ENCODE results near the gene POLA1.

The POLA1 gene

GRCh38 chrX:24920769-24921168 lies 227.1 kb downstream of the POLA1 start:
- TF ChIP-seq EZH2phosphoT487 (IDR thresholded peaks at IDR 0.05; ENCODE audit: low read depth) (no peak), CTCF (IDR thresholded peaks at IDR 0.05; ENCODE audit: low read depth, low read length) (no peak)
- peak overlapping the region; percentile 25 for H3K4me2 ChIP-seq (ENCODE audit: low read length)
- H3K36me3 ChIP-seq (replicated peaks; ENCODE audit: low read depth, low read length), result peaks cover 3% of the 10 kb centered on the region
- H3K27ac ChIP-seq (ENCODE audit: low read length), result no peak overlapping the region
- no peaks in the 10 kb centered on the region for H3K9me3 ChIP-seq (ENCODE audit: insufficient read depth, low read length)
- H3K27me3 ChIP-seq (ENCODE audit: low read depth, low read length), result no peaks in the 10 kb centered on the region
- H3K79me2 ChIP-seq (ENCODE audit: low read length), result no peaks in the 10 kb centered on the region
- H3K4me1 ChIP-seq (ENCODE audit: low read length), result peaks cover 15% of the 10 kb centered on the region
- peaks cover 12% of the 10 kb centered on the region; the same call in 1 of the 2 replicates for H4K20me1 ChIP-seq (ENCODE audit: insufficient read depth, low read length)
- no peak overlapping the region for H3K4me3 ChIP-seq (ENCODE audit: low read length)
- no peak overlapping the region for H3K9ac ChIP-seq (ENCODE audit: low read length)
- no peak overlapping the region for H2AFZ ChIP-seq (ENCODE audit: low read depth, low read length)

- H4K20me1 ChIP-seq (ENCODE audit: insufficient read depth, low read length), result peaks cover 9% of the 10 kb centered on the region; the same call in 1 of the 2 replicates
- H3K4me1 ChIP-seq (ENCODE audit: low read length), result peaks cover 11% of the 10 kb centered on the region
- peaks cover 2% of the 10 kb centered on the region for H3K36me3 ChIP-seq (replicated peaks; ENCODE audit: low read depth, low read length)
- no peak overlapping the region for H3K27ac ChIP-seq (ENCODE audit: low read length)
- no peaks in the 10 kb centered on the region for H3K9me3 ChIP-seq (ENCODE audit: insufficient read depth, low read length)
- H3K4me3 ChIP-seq (ENCODE audit: low read length), result no peak overlapping the region
- H3K4me2 ChIP-seq (ENCODE audit: low read length), result no peak overlapping the region
- H2AFZ ChIP-seq (ENCODE audit: low read depth, low read length), result no peak overlapping the region
- TF ChIP-seq EZH2phosphoT487 (IDR thresholded peaks at IDR 0.05; ENCODE audit: low read depth) (no peak), CTCF (IDR thresholded peaks at IDR 0.05; ENCODE audit: low read depth, low read length) (no peak)
- H3K79me2 ChIP-seq (ENCODE audit: low read length), result no peaks in the 10 kb centered on the region
- H3K27me3 ChIP-seq (ENCODE audit: low read depth, low read length), result no peaks in the 10 kb centered on the region
- no peak overlapping the region for H3K9ac ChIP-seq (ENCODE audit: low read length)
Observed at GRCh38 chrX:24925430-24925829, 231.7 kb downstream of the POLA1 start.

GRCh38 chrX:24927372-24927771 lies 233.7 kb downstream of the POLA1 start:
- TF ChIP-seq EZH2phosphoT487 (IDR thresholded peaks at IDR 0.05; ENCODE audit: low read depth) (no peak), CTCF (IDR thresholded peaks at IDR 0.05; ENCODE audit: low read depth, low read length) (no peak)
- Histone ChIP-seq H3K36me3 (replicated peaks; ENCODE audit: low read depth, low read length) (peaks cover 2% of the 10 kb centered on the region), H2AFZ (ENCODE audit: low read depth, low read length) (no peak overlapping the region)

GRCh38 chrX:24928114-24928513 lies 234.4 kb downstream of the POLA1 start:
- Histone ChIP-seq H3K27me3 (ENCODE audit: low read depth, low read length) (no peaks in the 10 kb centered on the region), H3K4me2 (ENCODE audit: low read length) (no peak overlapping the region), H2AFZ (ENCODE audit: low read depth, low read length) (no peak overlapping the region)

More at GRCh38 chrX:24927372-24927771, 233.7 kb downstream of the POLA1 start:
- Histone ChIP-seq H3K79me2 (ENCODE audit: low read length) (no peaks in the 10 kb centered on the region), H3K27ac (ENCODE audit: low read length) (no peak overlapping the region), H3K4me2 (ENCODE audit: low read length) (no peak overlapping the region), H4K20me1 (ENCODE audit: insufficient read depth, low read length) (no peaks in the 10 kb centered on the region), H3K4me1 (ENCODE audit: low read length) (no peaks in the 10 kb centered on the region), H3K4me3 (ENCODE audit: low read length) (no peak overlapping the region), H3K9ac (ENCODE audit: low read length) (no peak overlapping the region), H3K9me3 (ENCODE audit: insufficient read depth, low read length) (no peaks in the 10 kb centered on the region), H3K27me3 (ENCODE audit: low read depth, low read length) (no peaks in the 10 kb centered on the region)

More at GRCh38 chrX:24928114-24928513, 234.4 kb downstream of the POLA1 start:
- no peak overlapping the region for H3K27ac ChIP-seq (ENCODE audit: low read length)
- no peaks in the 10 kb centered on the region for H4K20me1 ChIP-seq (ENCODE audit: insufficient read depth, low read length)
- H3K79me2 ChIP-seq (ENCODE audit: low read length), result no peaks in the 10 kb centered on the region
- H3K4me3 ChIP-seq (ENCODE audit: low read length), result no peak overlapping the region
- H3K36me3 ChIP-seq (replicated peaks; ENCODE audit: low read depth, low read length), result peaks cover 2% of the 10 kb centered on the region
- no peaks in the 10 kb centered on the region for H3K9me3 ChIP-seq (ENCODE audit: insufficient read depth, low read length)
- TF ChIP-seq EZH2phosphoT487 (IDR thresholded peaks at IDR 0.05; ENCODE audit: low read depth) (no peak), CTCF (IDR thresholded peaks at IDR 0.05; ENCODE audit: low read depth, low read length) (no peak)
- no peaks in the 10 kb centered on the region for H3K4me1 ChIP-seq (ENCODE audit: low read length)
- no peak overlapping the region for H3K9ac ChIP-seq (ENCODE audit: low read length)

Data from OCI-LY3 (cell line).